DND-41 (cell line): ENCODE data around the gene TRMT11.
"Not testable (repeated sequence)": the region's sequence is repeated elsewhere in the genome, so short reads cannot be mapped to it uniquely, and the experiment has no call there.

Experiments
- ATAC-seq: fragments of 200-7000 bp; cut with Tn5 transposase; 3 replicates; pipeline ENCODE4 v1.9.1; 2021; ENCODE audit warnings: low read depth; ENCODE audit not compliant: insufficient read depth
- DNase-seq: peaks from one replicate; pipeline ENCODE4 v3.0.0-alpha.2; 2020
- H2AFZ ChIP-seq: 2 replicates; pipeline ENCODE4 v1.6.0; 2012; ENCODE audit warnings: low read depth, low read length
- H3K27ac ChIP-seq: 2 replicates; pipeline ENCODE4 v1.5.1; 2012; ENCODE audit warnings: low read length, inconsistent platforms
- H3K27me3 ChIP-seq: fragments of 200-600 bp; sonication (generic); 2 replicates; pipeline ENCODE4 v1.6.0; 2012; ENCODE audit warnings: low read length, mild to moderate bottlenecking, inconsistent platforms; ENCODE audit not compliant: insufficient read depth, poor library complexity
- H3K36me3 ChIP-seq: 2 replicates; pipeline ENCODE4 v1.5.1; 2012; ENCODE audit warnings: low read length, inconsistent platforms; ENCODE audit not compliant: insufficient read depth
- H3K4me1 ChIP-seq: 2 replicates; pipeline ENCODE4 v1.5.1; 2012; ENCODE audit warnings: mild to moderate bottlenecking, low read length; ENCODE audit not compliant: insufficient read depth
- H3K4me2 ChIP-seq: 2 replicates; pipeline ENCODE4 v1.6.0; 2012; ENCODE audit warnings: mild to moderate bottlenecking, moderate library complexity, low read length, inconsistent platforms; ENCODE audit not compliant: insufficient read depth
- H3K4me3 ChIP-seq, 2 experiments: fragments of 200-600 bp in 1 of 2; shearing (Covaris generic) in 1 of 2; 2 replicates each; pipeline ENCODE4 v1.5.1; 2012 to 2016; ENCODE audit warnings: inconsistent platforms in 2 of 2, low read length in 2 of 2, mild to moderate bottlenecking in 2 of 2, low read depth in 1 of 2, moderate library complexity in 1 of 2
- H3K79me2 ChIP-seq: 2 replicates; pipeline ENCODE4 v1.6.0; 2012; ENCODE audit warnings: low read length, inconsistent platforms; ENCODE audit not compliant: insufficient read depth
- H3K9ac ChIP-seq: 2 replicates; pipeline ENCODE4 v1.6.0; 2012; ENCODE audit warnings: low read depth, mild to moderate bottlenecking, inconsistent platforms, low read length, moderate library complexity
- H3K9me3 ChIP-seq: 2 replicates; pipeline ENCODE4 v1.5.1; 2012; ENCODE audit warnings: low read length, moderate library complexity, mild to moderate bottlenecking, inconsistent platforms; ENCODE audit not compliant: insufficient read depth, severe bottlenecking
- H4K20me1 ChIP-seq: 2 replicates; pipeline ENCODE4 v1.6.0; 2012; ENCODE audit warnings: low read length; ENCODE audit not compliant: insufficient read depth
- CTCF ChIP-seq: IDR thresholded peaks from 2 replicates; pipeline ENCODE4 v1.5.1; 2012; ENCODE audit warnings: borderline replicate concordance, low read length, moderate library complexity, mild to moderate bottlenecking; ENCODE audit not compliant: poor library complexity, severe bottlenecking; ENCODE audit errors: extremely low read depth
- EZH2 ChIP-seq: IDR thresholded peaks from 3 replicates; pipeline ENCODE4 v1.6.1; 2012; ENCODE audit warnings: borderline replicate concordance, low read depth, mild to moderate bottlenecking, moderate library complexity, low read length, inconsistent platforms; ENCODE audit not compliant: severe bottlenecking

Gene TRMT11

GRCh38 chr6:126054802-126055201 is 68.5 kb downstream of the TRMT11 start:
- no peaks in the 10 kb centered on the region for H3K79me2 ChIP-seq
- no peaks in the 10 kb centered on the region for H3K36me3 ChIP-seq
- DNase-seq: no peak
- no peak overlapping the region for H3K9ac ChIP-seq
- no peaks in the 10 kb centered on the region for H3K4me1 ChIP-seq
- H4K20me1 ChIP-seq: no peaks in the 10 kb centered on the region
- ATAC-seq: peak; percentile 63; the same call in 2 of the 3 replicates
- H3K4me3 ChIP-seq: no peak overlapping the region
- no peak overlapping the region for H3K4me2 ChIP-seq
- no peak for TF ChIP-seq CTCF
- no peak for TF ChIP-seq EZH2
- no peaks in the 10 kb centered on the region for H3K9me3 ChIP-seq
- no peaks in the 10 kb centered on the region for H3K27me3 ChIP-seq
- no peak overlapping the region for H2AFZ ChIP-seq
- no peak overlapping the region for H3K27ac ChIP-seq

- no peak overlapping the region for H3K4me3 ChIP-seq
- H3K9me3 ChIP-seq: no peaks in the 10 kb centered on the region
- ATAC-seq: no peak
- H3K4me1 ChIP-seq: no peaks in the 10 kb centered on the region
- H2AFZ ChIP-seq: no peak overlapping the region
- H3K79me2 ChIP-seq: no peaks in the 10 kb centered on the region
- TF ChIP-seq CTCF: no peak
- TF ChIP-seq EZH2: no peak
- H3K36me3 ChIP-seq: no peaks in the 10 kb centered on the region
- H3K4me2 ChIP-seq: no peak overlapping the region
- H3K9ac ChIP-seq: no peak overlapping the region
- no peaks in the 10 kb centered on the region for H4K20me1 ChIP-seq
- no peak overlapping the region for H3K27ac ChIP-seq
- DNase-seq: no peak
- H3K27me3 ChIP-seq: no peaks in the 10 kb centered on the region
Measured at GRCh38 chr6:126055449-126055848, 69.1 kb downstream of the TRMT11 start.

GRCh38 chr6:126056355-126057004 is 70.1 kb downstream of the TRMT11 start:
- Histone ChIP-seq H3K79me2 (no peaks in the 10 kb centered on the region), H3K9me3 (no peaks in the 10 kb centered on the region), H3K4me3 (no peak overlapping the region), H4K20me1 (no peaks in the 10 kb centered on the region), H3K4me1 (no peaks in the 10 kb centered on the region), H3K4me2 (no peak overlapping the region), H2AFZ (no peak overlapping the region), H3K27ac (no peak overlapping the region), H3K27me3 (no peaks in the 10 kb centered on the region), H3K9ac (no peak overlapping the region), H3K36me3 (no peaks in the 10 kb centered on the region)
- DNase-seq (no peak), ATAC-seq (no peak)
- no peak for TF ChIP-seq CTCF
- TF ChIP-seq EZH2: no peak

GRCh38 chr6:126058085-126058484 is 71.7 kb downstream of the TRMT11 start:
- not testable (repeated sequence) for ATAC-seq, H3K27ac ChIP-seq, H3K9me3 ChIP-seq, H3K4me3 ChIP-seq, H3K9ac ChIP-seq, H3K27me3 ChIP-seq, H3K4me2 ChIP-seq, DNase-seq, H3K79me2 ChIP-seq, H4K20me1 ChIP-seq, H3K36me3 ChIP-seq, H2AFZ ChIP-seq, H3K4me1 ChIP-seq
